HepG2 (cell line): Measurements from ENCODE around the gene ORC3. TPM values are rescaled to one million over a fixed set of nuclear protein-coding genes. Genes with fewer than 3 reads are reported as not detected.

Experiments used
- CTCF ChIP-seq: sonication (generic); formaldehyde crosslinking; IDR thresholded peaks from 2 replicates; pipeline ENCODE4 v1.5.0; 2020; ENCODE audit warnings: mild to moderate bottlenecking, missing genetic modification reagents, moderate library complexity
- FOXK1 ChIP-seq: sonication (generic); formaldehyde crosslinking; IDR thresholded peaks from 2 replicates; pipeline ENCODE4 v1.4.0; 2020; ENCODE audit warnings: low read depth, missing genetic modification reagents, borderline replicate concordance
- FOXO1 ChIP-seq: sonication (generic); formaldehyde crosslinking; IDR thresholded peaks from 2 replicates; pipeline ENCODE4 v1.4.0; 2020; ENCODE audit warnings: missing genetic modification reagents
- HMGXB4 ChIP-seq, 2 experiments: sonication (generic) in 1 of 2; formaldehyde crosslinking in 1 of 2; IDR thresholded peaks; 2 replicates each; pipeline versions ENCODE4 v1.4.0 to v1.6.1; 2018 to 2020; ENCODE audit warnings: missing genetic modification reagents in 2 of 2, borderline replicate concordance in 1 of 2, low read depth in 1 of 2, mild to moderate bottlenecking in 1 of 2, missing biosample characterization in 1 of 2
- HOXA5 ChIP-seq: sonication (generic); formaldehyde crosslinking; IDR thresholded peaks from 2 replicates; pipeline ENCODE4 v1.4.0; 2020; ENCODE audit warnings: missing genetic modification reagents
- KAT2B ChIP-seq: fragments of 150-350 bp; IDR thresholded peaks from 2 replicates; pipeline ENCODE4 v1.6.1; 2014; ENCODE audit warnings: low read depth, low read length, borderline replicate concordance
- KDM6A ChIP-seq: IDR thresholded peaks from 2 replicates; pipeline ENCODE4 v1.6.1; 2016; ENCODE audit warnings: low read depth
- KLF11 ChIP-seq: IDR thresholded peaks from 2 replicates; pipeline ENCODE4 v1.6.1; 2016; ENCODE audit warnings: missing compliant biosample characterization
- KLF9 ChIP-seq: IDR thresholded peaks from 2 replicates; pipeline ENCODE4 v1.6.1; 2016; ENCODE audit warnings: low read depth
- NCOA5 ChIP-seq: sonication (generic); formaldehyde crosslinking; IDR thresholded peaks from 2 replicates; pipeline ENCODE4 v1.4.0; 2020; ENCODE audit warnings: missing genetic modification reagents
- NFKB2 ChIP-seq: sonication (generic); formaldehyde crosslinking; IDR thresholded peaks from 2 replicates; pipeline ENCODE4 v1.4.0; 2020; ENCODE audit warnings: missing genetic modification reagents, borderline replicate concordance
- NRL ChIP-seq: sonication (generic); formaldehyde crosslinking; IDR thresholded peaks from 2 replicates; pipeline ENCODE4 v1.5.0; 2020; ENCODE audit warnings: missing genetic modification reagents, mild to moderate bottlenecking, moderate library complexity, borderline replicate concordance
- SMAD3 ChIP-seq: sonication (generic); formaldehyde crosslinking; IDR thresholded peaks from 2 replicates; pipeline ENCODE4 v1.4.0; 2020; ENCODE audit warnings: missing genetic modification reagents
- SOX13 ChIP-seq, 3 experiments: fragments of 450-650 bp in 1 of 3; sonication (generic) in 1 of 3; formaldehyde crosslinking in 1 of 3; IDR thresholded peaks in 2 of 3; conservative IDR thresholded peaks in 1 of 3; 2 replicates each; pipeline versions ENCODE4 v1.5.0 to v1.6.1; 2016 to 2020; ENCODE audit warnings: antibody characterized with exemption in 1 of 3, mild to moderate bottlenecking in 1 of 3, missing compliant biosample characterization in 1 of 3, missing genetic modification reagents in 1 of 3, moderate library complexity in 1 of 3
- TBX2 ChIP-seq: sonication (generic); formaldehyde crosslinking; IDR thresholded peaks from 2 replicates; pipeline ENCODE4 v1.5.0; 2020; ENCODE audit warnings: missing genetic modification reagents, mild to moderate bottlenecking, borderline replicate concordance
- TCF7 ChIP-seq: sonication (generic); IDR thresholded peaks from 2 replicates; pipeline ENCODE4 v1.6.1; 2016; ENCODE audit warnings: antibody characterized with exemption, low read depth
- U2AF2 ChIP-seq: fragments of 200-400 bp; formaldehyde crosslinking; IDR thresholded peaks from 2 replicates; pipeline ENCODE4 v1.6.1; 2017; ENCODE audit warnings: low read depth, mild to moderate bottlenecking, low read length
- ZBTB49 ChIP-seq: sonication (generic); formaldehyde crosslinking; IDR thresholded peaks from 2 replicates; pipeline ENCODE4 v1.4.0; 2020; ENCODE audit warnings: missing genetic modification reagents, borderline replicate concordance
- ZKSCAN8 ChIP-seq: IDR thresholded peaks from 2 replicates; pipeline ENCODE4 v1.6.1; 2016; ENCODE audit warnings: borderline replicate concordance, missing genetic modification reagents, missing compliant biosample characterization
- ZMYM2 ChIP-seq: sonication (generic); formaldehyde crosslinking; IDR thresholded peaks from 2 replicates; pipeline ENCODE4 v1.8.0; 2022; ENCODE audit warnings: mild to moderate bottlenecking, missing genetic modification reagents
- ZNF616 ChIP-seq: sonication (generic); formaldehyde crosslinking; IDR thresholded peaks from 2 replicates; pipeline ENCODE4 v1.5.0; 2020; ENCODE audit warnings: low read depth, mild to moderate bottlenecking, missing genetic modification reagents
- polyA plus RNA-seq, 8 experiments: library from polyadenylated mRNA; depleted of rRNA in 3 of 8; stranded (reverse) in 7 of 8; unstranded in 1 of 8; fragments of >200 nt; fragmentation: Illumina TruSeq in 4 of 8; extraction: Trizol in 4 of 8; gene quantifications; 2 replicates each; pipeline versions ENCODE4 v1.2.1 to v1.2.3, GENCODE V29; 2011 to 2016; ENCODE audit warnings: low read depth in 4 of 8, missing spikeins in 1 of 8, mixed read lengths in 1 of 8; ENCODE audit not compliant: insufficient read depth in 1 of 8
- total RNA-seq, 5 experiments: library from RNA; depleted of rRNA; stranded (reverse); fragments of >200 nt; fragmentation: Illumina TruSeq; extraction: Trizol; gene quantifications; 2 replicates each; pipeline ENCODE4 v1.2.3, GENCODE V29; 2016; ENCODE audit warnings: low read depth in 1 of 5

The ORC3 gene
- total and polyA plus RNA-seq, 2 of the 13 experiments (the other 11 are each of a cell fraction or from before 2014, with no cell fraction given): 21.8 to 43.5 TPM

GRCh38 chr6:87671555-87672029 is 81.7 kb downstream of the ORC3 start (continued):
- peak; percentile 99 for TF ChIP-seq TCF7
- 0 out of 2 replicates have a peak, but pooled peaks have one; percentile 79 for TF ChIP-seq KLF9 (CRISPR knock-in tag)
- TF ChIP-seq SMAD3 (CRISPR knock-in tag): peak; percentile 100
- TF ChIP-seq NCOA5 (CRISPR knock-in tag): no peak
- TF ChIP-seq FOXK1 (CRISPR knock-in tag): peak; percentile 98
- TF ChIP-seq KLF11 (CRISPR knock-in tag): 0 out of 2 replicates have a peak, but pooled peaks have one; percentile 52
- no peak for TF ChIP-seq KAT2B
- TF ChIP-seq ZMYM2 (CRISPR knock-in tag): peak; percentile 84
- peak; percentile 96 for TF ChIP-seq KDM6A
- peak; percentile 99 for TF ChIP-seq TBX2 (CRISPR knock-in tag)
- TF ChIP-seq HMGXB4 (CRISPR knock-in tag; IDR thresholded peaks at IDR 0.05; ENCODE audit: borderline replicate concordance in 1 of 2, low read depth in 1 of 2): peak; percentile 57 to 60; a peak in 1 of 4 replicates
- TF ChIP-seq ZNF616 (CRISPR knock-in tag): no peak
- no peak for TF ChIP-seq U2AF2
- no peak for TF ChIP-seq NFKB2
- TF ChIP-seq ZBTB49: peak; percentile 49; the same call in 1 of the 2 replicates
- no peak for TF ChIP-seq NRL
- peak; percentile 96 for TF ChIP-seq SOX13 (IDR thresholded peaks at IDR 0.05)
- TF ChIP-seq SOX13 (CRISPR knock-in tag; conservative IDR thresholded peaks at IDR 0.05 in 1 of 2, IDR thresholded peaks at IDR 0.05 in 1 of 2): peak in 1 of 2 experiments; percentile 99; a peak in 2 of 4 replicates
- TF ChIP-seq HOXA5 (CRISPR knock-in tag): peak; percentile 97
- TF ChIP-seq ZKSCAN8: peak; percentile 92; the same call in 1 of the 2 replicates
- peak; percentile 99 for TF ChIP-seq FOXO1 (CRISPR knock-in tag)
- TF ChIP-seq CTCF (CRISPR knock-in tag): no peak
